Renal pelvis (tissue), 12 donors: ENCODE results near the gene UBTFL1. TPM values are rescaled to one million over a fixed set of nuclear protein-coding genes. Genes with fewer than 3 reads are reported as not detected.
"Not testable (repeated sequence)": the region's sequence is repeated elsewhere in the genome, so short reads cannot be mapped to it uniquely, and the experiment has no call there.

Source experiments
- DNase-seq: peaks from one replicate; pipeline ENCODE4 v3.0.0-alpha.2; 2013
- long read RNA-seq, 16 experiments: transcript quantifications; one replicate each; lab custom pipeline, GENCODE V29; 2026
- polyA plus RNA-seq, 3 donors: library from polyadenylated mRNA; unstranded; fragments of 120-200 nt; gene quantifications; one replicate each; pipeline ENCODE4 v1.2.1, GENCODE V29; 2013; ENCODE audit not compliant: insufficient read length in 3 of 3

UBTFL1 gene, protein sequence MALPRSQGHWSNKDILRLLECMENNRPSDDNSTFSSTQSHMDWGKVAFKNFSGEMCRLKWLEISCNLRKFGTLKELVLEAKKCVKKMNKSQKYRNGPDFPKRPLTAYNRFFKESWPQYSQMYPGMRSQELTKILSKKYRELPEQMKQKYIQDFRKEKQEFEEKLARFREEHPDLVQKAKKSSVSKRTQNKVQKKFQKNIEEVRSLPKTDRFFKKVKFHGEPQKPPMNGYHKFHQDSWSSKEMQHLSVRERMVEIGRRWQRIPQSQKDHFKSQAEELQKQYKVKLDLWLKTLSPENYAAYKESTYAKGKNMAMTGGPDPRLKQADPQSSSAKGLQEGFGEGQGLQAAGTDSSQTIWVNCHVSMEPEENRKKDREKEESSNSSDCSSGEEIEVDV
- polyA plus RNA-seq, result not detected
- long read RNA-seq, donor 1, partial matches to known transcripts, result 0 of 1 reads
- long read RNA-seq, donor 1, other reads (novel, unspliced or antisense), result 0 of 1 reads
- long read RNA-seq, donor 2, result 0 reads
- long read RNA-seq, donor 3, result 0 reads
- long read RNA-seq, donor 4, result 0 reads
- long read RNA-seq, donor 5, result 0 reads
- long read RNA-seq, donor 6, result 0 reads
- long read RNA-seq, donor 7, result 0 reads
- long read RNA-seq, donor 8, result 0 reads
- long read RNA-seq, donor 9, result 0 reads
- long read RNA-seq, donor 10, result 0 reads
- long read RNA-seq, donor 11, result 0 reads
- long read RNA-seq, donor 12, result 0 reads
- long read RNA-seq, donor 13, result 0 reads
- long read RNA-seq, donor 14, result 0 reads
- long read RNA-seq, donor 15, result 0 reads
- long read RNA-seq, donor 16, result 0 reads

GRCh38 chr11:90085650-90086049, at the start of gene UBTFL1:
Gene UBTFL1 (plus strand): TSS chr11:90085950. CDS start chr11:90085950, 0 bp downstream.
- DNase-seq, result not testable (repeated sequence)

DNA sequence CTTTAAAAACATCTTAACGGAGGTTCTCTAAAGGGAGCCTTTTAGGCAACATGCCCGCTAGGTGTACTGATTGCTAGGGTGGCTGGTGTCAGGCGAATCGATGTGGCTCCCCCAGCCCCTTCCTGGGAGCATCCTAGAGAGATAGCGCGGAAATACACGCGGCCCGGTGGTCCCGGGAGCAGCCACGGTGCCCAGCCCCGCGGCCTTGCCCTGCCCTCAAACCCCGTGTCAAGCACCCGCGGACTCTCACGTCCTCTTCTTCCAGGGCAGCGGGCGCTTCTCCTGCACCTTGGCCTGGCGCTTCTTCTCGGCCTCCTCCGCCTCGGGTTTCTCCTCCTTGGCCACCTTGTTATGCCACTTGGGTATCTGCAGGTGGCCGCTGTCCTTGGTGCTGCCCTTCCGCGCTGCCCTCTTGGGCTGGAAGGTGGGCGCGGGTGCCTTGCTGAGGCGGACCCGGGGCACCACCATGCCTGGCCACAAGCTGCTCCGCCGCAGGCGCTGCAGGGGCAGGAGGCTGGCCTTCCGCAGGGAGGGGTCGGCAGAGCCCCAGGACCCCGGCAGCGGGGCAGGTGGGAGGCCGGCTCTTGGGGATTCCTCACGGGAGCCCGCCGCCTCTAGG, 34.0 kb upstream of the UBTFL1 start:
- DNase-seq, result not testable (repeated sequence)

DNA sequence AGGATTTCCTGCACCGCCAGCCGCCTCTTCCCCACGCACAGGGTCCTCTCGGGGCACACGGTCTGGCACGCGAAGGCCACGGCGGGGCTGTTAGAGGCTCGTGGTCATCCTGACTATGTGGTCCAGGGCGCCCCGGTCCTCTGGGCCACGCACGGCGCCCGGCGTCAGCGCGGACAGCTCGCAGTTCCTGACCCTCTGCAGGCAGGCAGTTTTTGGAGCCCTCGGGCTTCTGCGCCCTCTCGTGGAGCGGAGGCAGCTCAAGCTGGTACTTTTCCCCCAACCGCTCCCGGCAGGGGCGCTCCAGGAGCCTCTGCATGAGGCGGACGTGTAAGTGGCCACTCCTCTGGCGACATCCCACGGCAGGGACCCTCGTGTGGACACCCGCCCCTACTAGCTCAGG, 33.4 kb upstream of the UBTFL1 start:
- not testable (repeated sequence) for DNase-seq

DNA sequence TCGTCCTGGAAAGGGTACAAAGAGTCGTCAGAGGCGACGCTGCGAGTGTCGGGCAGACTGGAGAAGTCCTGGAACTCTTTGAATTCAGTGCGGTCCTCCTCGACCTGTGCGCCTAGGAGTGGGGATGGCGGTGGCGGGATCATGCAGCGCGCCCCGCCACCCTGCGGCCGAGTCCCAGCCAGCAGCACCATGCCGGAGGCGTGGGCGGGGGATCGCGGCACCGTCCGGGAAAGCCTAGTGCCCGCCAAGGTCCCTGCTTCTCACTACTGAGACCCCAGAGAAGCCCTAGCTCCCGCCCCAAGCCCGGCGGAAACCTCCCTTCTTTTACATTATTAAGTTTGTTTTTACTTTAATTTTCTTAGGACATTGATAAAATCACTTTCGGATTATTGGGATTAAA, 32.2 kb upstream of the UBTFL1 start:
- not testable (repeated sequence) for DNase-seq

GRCh38 chr11:90088731-90089130, 3.0 kb downstream of the UBTFL1 start:
- DNase-seq, result not testable (repeated sequence)

DNA sequence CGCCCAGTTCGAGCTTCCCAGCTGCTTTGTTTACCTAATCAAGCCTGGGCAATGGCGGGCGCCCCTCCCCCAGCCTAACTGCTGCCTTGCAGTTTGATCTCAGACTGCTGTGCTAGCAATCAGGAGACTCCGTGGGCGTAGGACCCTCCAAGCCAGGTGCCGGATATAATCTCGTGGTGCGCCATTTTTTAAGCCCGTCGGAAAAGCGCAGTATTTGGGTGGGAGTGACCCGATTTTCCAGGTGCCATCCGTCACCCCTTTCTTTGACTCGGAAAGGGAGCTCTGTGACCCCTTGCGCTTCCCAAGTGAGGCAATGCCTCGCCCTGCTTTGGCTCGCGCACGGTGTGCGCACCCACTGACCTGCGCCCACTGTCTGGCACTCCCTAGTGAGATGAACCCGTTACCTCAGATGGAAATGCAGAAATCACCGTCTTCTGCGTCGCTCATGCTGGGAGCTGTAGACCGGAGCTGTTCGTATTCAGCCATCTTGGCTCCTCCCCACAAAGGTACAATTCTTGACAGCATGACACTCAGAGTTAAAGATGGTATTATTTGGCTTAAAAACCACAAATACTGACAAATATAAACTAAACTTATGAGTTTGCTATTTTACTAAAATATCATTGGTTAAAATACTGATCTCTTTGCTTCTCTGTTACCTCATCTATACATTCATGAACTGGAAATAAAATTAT, 9.6 kb downstream of the UBTFL1 start:
- not testable (repeated sequence) for DNase-seq

DNA sequence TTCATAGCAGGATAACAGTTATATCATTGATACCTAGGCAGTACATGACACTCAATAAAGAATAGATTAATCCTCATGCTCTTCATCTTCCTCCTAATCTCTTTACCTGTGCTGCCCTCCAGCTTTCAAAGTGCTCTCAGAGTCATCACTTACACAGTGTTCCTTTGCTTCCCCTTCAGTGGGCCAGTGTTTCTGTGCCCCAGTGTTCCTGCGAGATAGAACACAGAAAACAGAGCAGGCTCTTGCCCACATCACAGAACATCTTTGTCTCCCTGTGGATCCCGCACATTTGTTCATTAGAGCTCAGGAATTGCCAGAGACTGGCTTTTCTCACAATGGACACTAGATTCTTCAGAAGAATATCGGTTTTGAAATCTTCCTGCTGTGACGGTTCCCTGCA, 12.5 kb downstream of the UBTFL1 start:
- not testable (repeated sequence) for DNase-seq

GRCh38 chr11:90100431-90100830, 14.7 kb downstream of the UBTFL1 start:
- no peak for DNase-seq

- DNase-seq, result no peak
Observed at GRCh38 chr11:90113541-90113940, 27.8 kb downstream of the UBTFL1 start.

DNA sequence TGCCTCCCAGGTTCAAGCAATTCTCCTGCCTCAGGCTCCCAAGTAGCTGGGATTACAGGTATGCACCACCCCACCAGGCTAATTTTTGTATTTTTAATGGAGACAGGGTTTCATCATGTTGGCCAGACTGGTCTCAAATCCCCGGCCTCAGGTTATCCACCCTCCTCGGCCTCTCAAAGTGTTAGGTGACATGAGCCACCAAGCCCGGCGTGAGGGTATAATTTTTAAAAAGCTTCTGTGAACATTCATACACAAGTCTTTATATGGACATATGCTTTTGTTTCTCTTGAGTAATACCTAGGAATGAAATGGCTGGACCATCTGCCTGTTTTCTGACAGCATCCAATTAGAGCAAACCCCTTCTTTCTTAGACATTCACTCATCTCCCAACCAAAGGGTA, 34.4 kb downstream of the UBTFL1 start:
- DNase-seq, result no peak

DNA sequence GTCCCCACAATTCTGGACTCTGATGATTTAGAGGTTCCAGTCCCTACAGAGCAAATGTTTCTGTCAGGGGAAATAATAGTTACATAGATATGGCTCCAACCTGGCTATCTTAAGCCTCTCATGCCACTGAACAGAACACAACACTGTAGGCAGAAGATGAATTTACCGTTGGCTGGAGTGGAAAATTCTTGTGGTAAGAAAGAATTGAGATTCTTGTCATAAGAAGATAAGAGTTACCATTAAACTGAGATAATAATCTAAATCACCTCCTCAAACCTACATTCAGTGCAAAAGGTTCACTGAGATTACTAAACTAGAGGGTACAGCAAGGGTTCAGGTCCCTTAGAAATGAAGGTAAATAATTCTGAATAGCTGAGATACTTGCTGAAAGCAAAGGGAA, 38.6 kb downstream of the UBTFL1 start:
- no peak for DNase-seq

DNA sequence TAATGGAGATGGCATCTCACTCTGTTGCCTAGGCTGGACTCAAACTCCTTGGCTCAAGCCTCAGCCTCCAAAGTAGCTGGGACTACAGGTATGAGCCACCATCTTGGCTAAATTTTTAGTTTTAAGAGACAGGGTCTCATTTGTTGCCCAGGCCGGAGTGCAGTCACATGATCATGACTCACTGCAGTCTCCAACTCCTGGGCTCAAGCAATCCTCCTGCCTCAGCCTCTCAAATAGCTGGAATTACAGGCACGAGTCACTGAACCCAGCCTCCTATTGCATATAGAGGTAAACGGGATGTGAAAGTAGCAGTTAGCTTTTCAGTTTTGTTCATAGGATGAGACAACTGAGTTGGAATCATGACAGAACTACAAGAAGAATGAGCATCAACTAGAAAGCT, 39.2 kb downstream of the UBTFL1 start:
- no peak for DNase-seq

DNA sequence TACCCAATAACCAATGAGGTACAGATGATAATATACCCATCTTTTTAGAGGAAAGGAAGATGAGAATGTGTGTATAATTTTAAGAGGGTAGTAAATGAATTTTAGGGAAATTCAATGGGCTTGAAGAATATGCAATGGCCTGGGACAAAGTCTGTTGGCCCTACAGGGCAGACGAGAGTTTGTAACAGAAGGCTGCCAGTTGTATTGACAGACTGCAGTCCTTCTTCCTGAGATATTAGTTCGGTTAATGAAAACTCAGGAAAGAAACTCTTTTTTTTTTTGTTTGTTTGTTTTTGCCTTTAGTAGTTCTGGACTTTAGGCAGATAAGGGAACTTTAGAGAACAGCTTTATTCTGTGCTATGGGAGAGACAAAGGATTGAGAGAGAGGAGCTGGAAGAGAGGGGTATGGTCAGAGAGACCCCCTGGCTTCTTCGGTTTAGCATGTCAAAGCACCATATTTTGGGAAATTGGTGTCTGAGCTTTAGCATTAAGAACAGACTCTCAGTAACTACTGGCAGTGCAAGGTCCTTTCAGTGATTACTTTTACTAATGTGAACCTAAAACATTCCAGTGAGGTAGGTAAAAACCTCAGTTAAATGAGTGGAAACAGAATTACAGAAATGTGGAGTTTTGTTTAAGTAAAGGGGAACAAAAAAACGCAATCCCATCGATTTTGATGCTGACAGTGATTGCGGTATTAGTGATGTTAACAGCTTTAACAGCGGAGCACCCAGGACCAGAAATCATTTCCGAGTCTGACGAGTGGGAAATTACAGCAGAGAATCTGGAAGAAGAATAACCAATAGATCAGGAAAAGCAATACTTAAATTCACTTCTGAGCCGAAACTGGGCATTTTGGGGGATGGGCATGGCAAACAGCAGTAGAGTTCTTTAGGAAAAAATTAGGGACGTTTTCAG, 48.1 kb downstream of the UBTFL1 start:
- DNase-seq, result peak; percentile 1

DNA sequence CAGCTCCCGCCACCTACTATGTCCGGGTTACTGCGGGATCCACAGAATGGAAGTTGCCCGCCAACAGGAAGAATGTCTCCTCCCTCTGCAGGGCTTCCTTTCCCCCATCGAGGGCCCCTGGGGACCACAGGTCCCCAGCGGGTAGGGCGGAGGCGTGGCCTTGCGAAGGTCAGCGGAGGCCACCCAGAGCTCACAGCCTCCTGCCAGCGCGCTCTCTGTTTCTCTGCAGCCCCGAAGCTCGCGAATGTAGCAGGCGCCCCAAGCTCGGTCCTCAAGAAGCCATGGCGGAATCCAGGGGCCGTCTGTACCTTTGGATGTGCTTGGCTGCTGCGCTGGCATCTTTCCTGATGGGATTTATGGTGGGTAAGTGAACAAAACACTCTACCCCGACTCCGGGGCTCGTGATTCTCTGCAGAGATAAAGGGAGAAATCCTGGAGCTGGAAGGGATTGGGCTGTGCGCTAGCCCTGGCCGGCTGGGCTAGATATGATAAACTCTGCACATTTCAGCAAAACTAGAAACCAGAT, 48.8 kb downstream of the UBTFL1 start, which contains the start of gene NAALAD2:
Gene NAALAD2, plus strand, starts transcription at position 186 of the 526 bp plus-strand sequence. Its CDS starts 96 bp downstream, at position 282.
- DNase-seq, result peak; percentile 66

GRCh38 chr11:90135016-90135415, 49.3 kb downstream of the UBTFL1 start:
- no peak for DNase-seq

Other genes with a start within 250 kb of the UBTFL1 start
- gene TRIM64B, start 207.5 kb upstream of the UBTFL1 start, polyA plus RNA-seq, result not detected
- gene TRIM49D1, start 163.7 kb upstream of the UBTFL1 start, polyA plus RNA-seq, result not detected
- gene TRIM49D2, start 161.9 kb upstream of the UBTFL1 start, polyA plus RNA-seq, result not detected
- not detected for gene TRIM64, start 119.9 kb upstream of the UBTFL1 start, polyA plus RNA-seq
- not detected for gene TRIM49C, start 54.8 kb upstream of the UBTFL1 start, polyA plus RNA-seq
- 10 to 100 TPM; 14.2 to 28.6 (median 21.8) TPM for gene NAALAD2, start 48.7 kb downstream of the UBTFL1 start, polyA plus RNA-seq
- 10 to 100 TPM; 43.4 to 57.2 (median 46.4) TPM for gene CHORDC1, start 137.1 kb downstream of the UBTFL1 start, polyA plus RNA-seq